CD4-positive, alpha-beta T cell treated with Interleukin-4 for 1 hour (primary cell): ENCODE measurements around the gene STAT1.

ENCODE experiments used
- DNase-seq, 2 donors: peaks; one replicate each; pipeline ENCODE4 v3.0.0-alpha.2; 2020 to 2022

The STAT1 gene

GRCh38 chr2:190948671-190949070 lies 65.3 kb downstream of the STAT1 start:
- no peak for DNase-seq

DNA sequence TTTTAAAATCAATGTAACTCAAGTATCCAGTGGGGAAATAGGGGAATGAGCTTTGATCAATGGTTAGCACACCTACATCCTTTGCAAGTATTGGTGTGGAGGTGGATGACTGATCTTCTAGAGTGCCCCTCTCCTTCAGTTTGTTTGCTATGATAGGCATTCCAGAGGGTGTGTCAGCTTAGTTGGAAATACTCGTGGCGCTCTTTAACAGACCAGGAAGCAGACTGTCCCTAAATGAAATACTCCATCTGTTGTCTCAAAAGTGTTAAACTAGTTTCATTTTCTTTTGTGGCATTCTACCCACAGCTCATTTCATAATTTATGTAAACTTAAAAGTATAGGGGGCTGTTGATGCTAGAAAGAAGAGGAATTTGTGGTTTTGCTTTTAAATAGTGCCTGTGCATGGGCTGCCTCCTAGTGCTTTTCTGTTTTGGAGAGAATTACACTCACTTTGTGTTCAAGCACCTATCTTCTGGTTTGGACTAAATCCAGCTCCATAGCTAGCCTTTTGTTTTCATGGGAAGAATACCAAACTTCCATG lies 66.2 kb downstream of the STAT1 start:
- peak in 1 of 2 donors; percentile 54 for DNase-seq

DNA sequence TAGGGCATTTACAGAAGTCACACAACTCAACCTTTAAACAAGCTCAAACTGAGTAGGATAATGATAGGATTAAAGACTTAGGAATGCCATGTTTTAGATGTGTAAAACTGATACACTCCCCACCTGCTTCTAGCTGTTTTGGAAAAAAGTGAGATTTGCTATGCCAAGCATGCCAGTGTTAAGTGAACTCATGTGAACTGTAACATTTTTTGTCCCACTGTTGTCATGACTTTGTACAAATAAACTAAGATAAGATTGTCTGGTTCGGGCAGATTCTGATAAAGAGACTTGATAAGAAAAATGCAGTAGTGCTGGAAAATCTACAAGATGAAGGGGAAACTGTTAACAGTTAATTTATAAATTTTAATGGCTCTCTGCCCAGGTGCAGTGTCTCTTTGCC lies 66.8 kb downstream of the STAT1 start:
- peak in 1 of 2 donors; percentile 21 for DNase-seq

GRCh38 chr2:190943706-190944105 lies 70.3 kb downstream of the STAT1 start:
- no peak for DNase-seq

DNA sequence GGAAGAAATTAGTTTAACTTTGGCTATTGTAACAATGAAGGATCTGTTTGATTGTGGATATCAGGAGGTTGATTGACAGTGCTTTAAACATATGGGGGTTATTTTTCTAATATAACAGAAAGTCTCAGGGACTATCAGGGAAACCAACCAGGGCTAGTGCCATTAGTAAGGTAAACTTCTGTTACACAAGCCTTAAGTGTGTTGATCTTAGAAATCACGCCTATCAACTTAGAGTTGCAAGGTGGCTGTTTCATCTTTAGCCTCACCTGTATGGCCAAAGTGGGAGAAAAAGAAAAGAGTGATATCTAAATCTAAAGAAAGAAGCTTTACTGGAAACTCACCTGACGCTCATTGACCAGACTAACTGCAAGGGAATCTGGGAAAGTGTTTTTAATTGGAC lies 71.3 kb downstream of the STAT1 start:
- DNase-seq, result no peak

DNA sequence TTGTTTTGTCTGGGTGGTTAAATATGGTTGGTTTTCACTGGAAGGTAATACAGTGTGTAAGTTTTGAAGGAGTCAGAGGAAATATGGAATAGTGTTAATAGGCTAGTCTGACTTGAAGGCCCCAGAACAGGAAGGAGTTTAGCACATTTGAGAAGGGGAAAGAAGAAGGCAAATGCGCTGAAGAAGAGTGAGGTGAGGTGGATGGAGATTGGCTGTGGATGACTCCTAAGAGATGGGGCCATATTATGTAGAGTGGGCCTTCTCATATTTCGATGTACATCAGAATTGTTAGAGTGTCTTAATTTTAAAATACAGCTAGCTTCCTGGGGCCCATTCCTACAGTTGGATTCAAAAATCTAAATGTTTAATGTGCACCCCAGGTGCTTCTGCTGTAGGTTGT lies 72.4 kb downstream of the STAT1 start:
- no peak for DNase-seq

GRCh38 chr2:190940454-190940853 lies 73.5 kb downstream of the STAT1 start:
- no peak for DNase-seq

GRCh38 chr2:190938771-190939335 lies 75.1 kb downstream of the STAT1 start:
- DNase-seq, result no peak

DNA sequence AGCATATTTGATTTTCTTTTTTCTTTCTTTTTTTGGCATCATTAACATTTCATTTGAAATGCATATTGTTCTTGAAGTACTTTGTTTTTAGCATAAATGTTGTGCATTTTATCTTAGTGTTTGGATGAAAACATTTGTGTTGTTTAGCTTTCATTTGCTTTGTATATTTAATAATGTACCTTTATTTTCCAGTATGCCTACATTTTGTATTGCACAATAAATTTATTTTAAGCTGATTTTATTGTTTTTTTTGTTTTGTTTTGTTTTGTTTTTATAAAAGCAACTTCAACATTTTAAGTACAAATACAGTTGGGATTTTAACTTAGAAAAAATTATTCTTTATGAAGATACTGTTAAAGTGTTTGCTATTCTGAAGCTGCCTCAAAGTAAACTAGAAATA lies 78.9 kb downstream of the STAT1 start:
- no peak for DNase-seq

DNA sequence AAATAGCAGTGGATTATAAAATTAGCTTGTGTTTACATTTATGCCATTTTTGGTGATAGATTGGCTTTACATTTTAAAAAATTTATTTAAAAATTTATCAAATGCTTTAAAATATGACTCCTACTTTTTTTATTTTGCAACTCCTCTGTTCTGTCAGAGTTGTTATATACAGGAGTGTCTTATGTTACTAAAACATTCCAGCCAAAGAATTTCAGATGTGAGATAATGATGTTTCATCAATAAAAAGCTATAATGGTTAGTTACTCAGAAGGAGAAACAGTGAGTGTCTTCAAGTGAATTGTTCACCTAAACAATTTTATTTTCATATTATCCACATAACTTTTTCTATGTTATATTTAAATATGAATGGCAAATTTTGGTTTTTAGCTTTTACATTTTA lies 80.6 kb downstream of the STAT1 start:
- DNase-seq, result no peak

DNA sequence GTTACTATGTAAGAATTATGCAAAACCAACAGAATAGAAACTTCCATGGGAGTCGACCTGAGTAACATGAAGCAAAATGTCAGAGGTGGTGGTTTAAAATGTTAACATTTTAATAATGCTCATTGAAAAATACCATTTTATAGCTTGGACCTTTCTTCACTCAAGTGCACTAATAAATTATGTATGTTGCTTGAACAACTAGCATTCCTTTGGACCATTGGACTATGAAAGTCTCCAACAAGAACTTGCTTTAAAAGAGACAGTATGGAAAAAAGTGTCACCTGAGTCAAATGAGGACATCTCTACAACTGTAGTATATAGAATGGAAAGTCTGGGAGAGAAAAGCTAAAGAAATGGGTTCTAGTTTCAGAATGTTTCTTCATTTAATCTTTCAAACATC lies 81.5 kb downstream of the STAT1 start:
- no peak for DNase-seq

DNA sequence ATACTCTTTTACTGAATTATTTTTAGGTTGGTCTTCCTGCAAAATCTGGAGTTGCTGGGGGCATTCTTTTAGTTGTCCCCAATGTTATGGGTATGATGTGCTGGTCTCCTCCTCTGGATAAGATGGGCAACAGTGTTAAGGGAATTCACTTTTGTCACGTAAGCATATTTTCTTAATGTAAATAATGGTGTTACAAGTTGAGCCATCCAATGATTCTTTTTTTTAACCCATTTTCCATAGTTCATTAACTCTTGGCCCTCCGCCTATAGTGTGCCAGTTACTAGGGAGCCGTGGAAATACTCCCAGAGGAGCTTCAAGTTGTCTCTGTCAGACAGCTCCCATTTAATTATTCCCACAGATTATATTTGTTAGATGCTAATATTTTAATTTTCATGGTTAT lies 83.6 kb downstream of the STAT1 start:
- no peak for DNase-seq

GRCh38 chr2:190929919-190930318 lies 84.1 kb downstream of the STAT1 start:
- DNase-seq, result no peak

- no peak for DNase-seq
These were observed 86.7 kb downstream of the STAT1 start for GRCh38 chr2:190927301-190927700.

DNA sequence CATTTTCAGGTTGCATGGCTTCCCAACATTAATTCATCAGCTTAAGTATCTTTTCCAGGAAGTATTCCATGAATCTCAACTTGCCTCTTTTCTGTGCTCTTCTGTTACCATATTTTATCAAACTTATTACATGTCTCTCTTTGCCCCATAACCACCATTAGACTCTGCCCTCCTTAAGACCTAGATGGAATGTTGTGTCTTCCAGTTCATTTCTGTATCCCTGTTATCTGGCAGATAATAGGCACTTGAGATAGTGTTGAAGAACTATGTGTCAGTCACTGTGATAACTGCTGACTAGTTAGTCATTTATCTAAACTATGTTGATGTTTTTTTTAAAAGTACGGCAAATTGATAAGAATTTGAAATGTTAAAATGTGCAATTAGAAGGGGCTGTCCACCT lies 91.6 kb downstream of the STAT1 start:
- no peak for DNase-seq

GRCh38 chr2:190920085-190920484 lies 93.9 kb downstream of the STAT1 start:
- no peak for DNase-seq
